Measurements from ENCODE around the gene LRIF1. TPM values are rescaled to one million over a fixed set of nuclear protein-coding genes. Genes with fewer than 3 reads are reported as not detected.
"Not testable (repeated sequence)": the region's sequence is repeated elsewhere in the genome, so short reads cannot be mapped to it uniquely, and the experiment has no call there.

Gene LRIF1, protein sequence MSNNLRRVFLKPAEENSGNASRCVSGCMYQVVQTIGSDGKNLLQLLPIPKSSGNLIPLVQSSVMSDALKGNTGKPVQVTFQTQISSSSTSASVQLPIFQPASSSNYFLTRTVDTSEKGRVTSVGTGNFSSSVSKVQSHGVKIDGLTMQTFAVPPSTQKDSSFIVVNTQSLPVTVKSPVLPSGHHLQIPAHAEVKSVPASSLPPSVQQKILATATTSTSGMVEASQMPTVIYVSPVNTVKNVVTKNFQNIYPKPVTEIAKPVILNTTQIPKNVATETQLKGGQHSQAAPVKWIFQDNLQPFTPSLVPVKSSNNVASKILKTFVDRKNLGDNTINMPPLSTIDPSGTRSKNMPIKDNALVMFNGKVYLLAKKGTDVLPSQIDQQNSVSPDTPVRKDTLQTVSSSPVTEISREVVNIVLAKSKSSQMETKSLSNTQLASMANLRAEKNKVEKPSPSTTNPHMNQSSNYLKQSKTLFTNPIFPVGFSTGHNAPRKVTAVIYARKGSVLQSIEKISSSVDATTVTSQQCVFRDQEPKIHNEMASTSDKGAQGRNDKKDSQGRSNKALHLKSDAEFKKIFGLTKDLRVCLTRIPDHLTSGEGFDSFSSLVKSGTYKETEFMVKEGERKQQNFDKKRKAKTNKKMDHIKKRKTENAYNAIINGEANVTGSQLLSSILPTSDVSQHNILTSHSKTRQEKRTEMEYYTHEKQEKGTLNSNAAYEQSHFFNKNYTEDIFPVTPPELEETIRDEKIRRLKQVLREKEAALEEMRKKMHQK
- total RNA-seq, result 20.8 TPM

DNA sequence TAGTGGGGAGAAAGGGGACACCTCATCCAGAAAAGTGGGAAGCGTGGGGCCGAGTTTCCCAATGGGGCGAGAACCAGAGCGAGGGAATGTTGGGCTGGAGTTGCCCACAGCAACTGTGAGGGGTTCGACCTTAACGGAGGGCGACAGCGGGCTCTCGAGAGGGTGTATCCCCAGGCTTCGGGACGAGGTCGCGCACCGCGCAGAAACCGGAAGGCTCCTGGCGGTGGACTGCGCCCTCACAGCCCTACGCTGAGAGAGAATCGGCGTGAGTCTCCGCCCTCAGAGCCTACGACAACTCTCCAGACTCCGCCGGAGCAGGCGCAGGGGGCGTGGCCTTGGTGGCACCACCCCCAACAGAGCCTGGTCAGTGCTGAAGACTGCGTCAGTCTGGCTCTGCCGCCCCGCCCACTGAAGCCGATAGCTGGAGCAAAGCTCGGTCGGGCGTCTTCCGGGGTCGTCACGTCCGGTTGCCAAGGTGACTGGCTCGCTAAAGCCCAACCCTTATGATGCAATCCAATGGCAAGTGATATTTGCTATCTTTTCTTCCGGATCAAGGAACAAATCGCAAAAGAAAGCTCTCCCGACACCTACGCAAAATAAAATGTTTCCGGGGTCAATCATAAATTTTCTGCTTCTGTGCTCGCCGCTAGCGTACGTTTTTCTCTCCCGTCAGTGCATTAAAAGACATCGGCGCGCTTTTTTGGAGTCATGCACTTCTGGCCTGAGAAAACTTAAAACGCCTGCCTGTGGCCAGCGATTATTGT is at the start of gene LRIF1:
Gene LRIF1, minus strand, starts transcription at position 232 of the 764 bp plus-strand sequence. CDS start 234 bp downstream, outside the sequence.
- DNase-seq (ENCODE audit: low spot score in 2 of 2) (peak; percentile 66 to 89), FAIRE-seq (peak; percentile 86)

DNA sequence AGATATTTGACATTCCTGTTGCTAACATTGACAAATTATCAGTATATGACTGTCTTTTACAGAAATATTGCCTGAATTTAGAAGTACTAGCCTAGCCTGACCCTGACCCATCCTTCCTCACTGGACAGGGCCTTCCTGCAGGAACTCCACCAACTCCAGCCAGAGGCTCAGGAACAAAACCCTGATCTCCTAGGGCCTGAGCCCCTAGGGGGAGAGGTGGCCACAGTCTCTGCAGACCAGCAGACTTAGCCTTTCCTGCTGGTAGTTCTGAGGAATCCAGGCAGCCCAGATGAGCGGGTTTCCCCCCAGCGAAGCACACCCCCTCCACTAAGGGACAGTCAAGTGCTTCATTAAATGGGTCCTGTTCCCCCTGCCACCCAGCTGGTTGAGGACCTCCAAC is 44.3 kb upstream of the LRIF1 start:
- no peak for DNase-seq (ENCODE audit: low spot score in 2 of 2)
- FAIRE-seq, result no peak

GRCh38 chr1:111006556-111006955 is 42.8 kb upstream of the LRIF1 start:
- FAIRE-seq (no peak), DNase-seq (ENCODE audit: low spot score in 2 of 2) (no peak)

DNA sequence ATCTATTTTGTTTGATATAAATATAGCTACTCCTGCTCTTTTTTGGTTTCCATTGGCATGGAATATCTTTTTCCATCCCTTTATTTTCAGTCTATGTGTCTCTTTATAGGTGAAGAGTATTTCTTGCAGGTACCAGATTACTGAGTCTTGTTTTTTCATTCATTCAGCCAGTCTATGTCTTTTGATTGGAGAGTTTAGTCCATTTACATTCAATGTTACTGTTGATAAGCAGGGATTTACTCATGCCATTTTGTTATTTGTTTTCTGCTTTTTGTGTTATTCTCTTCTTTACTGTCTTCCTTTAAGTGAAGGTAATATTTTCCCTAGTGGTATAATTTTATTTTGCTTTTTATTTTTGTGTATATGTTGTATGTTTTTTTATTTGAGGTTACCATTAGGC is 35.9 kb upstream of the LRIF1 start:
- not testable (repeated sequence) for FAIRE-seq

DNA sequence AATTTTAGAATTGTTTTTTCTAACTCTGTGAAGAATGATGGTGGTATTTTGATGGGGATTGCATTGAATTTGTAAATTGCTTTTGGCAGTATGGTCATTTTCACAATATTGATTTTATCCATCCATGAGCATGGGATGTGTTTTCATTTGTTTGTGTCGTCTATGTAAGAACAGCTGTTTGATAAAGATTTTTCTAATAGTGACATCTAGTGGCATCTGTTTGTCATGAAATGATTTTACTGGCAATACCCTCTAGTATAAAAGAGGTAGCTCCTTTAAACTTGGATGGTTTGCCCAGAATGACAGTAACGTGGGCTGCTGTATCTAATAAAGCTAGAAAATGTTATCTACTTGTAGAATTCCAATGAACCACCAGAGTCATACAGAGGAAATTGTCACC is 28.6 kb upstream of the LRIF1 start:
- not testable (repeated sequence) for DNase-seq (ENCODE audit: low spot score in 2 of 2); FAIRE-seq

More for the DNA sequence above, 35.9 kb upstream of the LRIF1 start:
- DNase-seq (ENCODE audit: low spot score in 2 of 2), result not testable (repeated sequence)

- not testable (repeated sequence) for FAIRE-seq; DNase-seq (ENCODE audit: low spot score in 2 of 2)
Measured at GRCh38 chr1:110991295-110991694, 27.6 kb upstream of the LRIF1 start.

- DNase-seq (ENCODE audit: low spot score in 2 of 2), result no peak
- FAIRE-seq, result no peak
Measured at GRCh38 chr1:110990541-110990940, 26.8 kb upstream of the LRIF1 start.

GRCh38 chr1:110986407-110986891 is 22.7 kb upstream of the LRIF1 start:
- no peak for FAIRE-seq
- no peak for DNase-seq (ENCODE audit: low spot score in 2 of 2)

GRCh38 chr1:110982320-110982719 is 18.6 kb upstream of the LRIF1 start:
- DNase-seq (ENCODE audit: low spot score in 2 of 2) (no peak), FAIRE-seq (no peak)

GRCh38 chr1:110979154-110979553 is 15.4 kb upstream of the LRIF1 start:
- DNase-seq (ENCODE audit: low spot score in 2 of 2), result no peak
- FAIRE-seq, result no peak

- FAIRE-seq, result no peak
Measured at GRCh38 chr1:110976089-110976488, 12.4 kb upstream of the LRIF1 start.

GRCh38 chr1:110975265-110975664 is 11.5 kb upstream of the LRIF1 start:
- peak; percentile 57 for FAIRE-seq
- DNase-seq (ENCODE audit: low spot score in 2 of 2), result no peak

More at GRCh38 chr1:110976089-110976488, 12.4 kb upstream of the LRIF1 start:
- no peak for DNase-seq (ENCODE audit: low spot score in 2 of 2)

GRCh38 chr1:110967256-110967655 is 3.5 kb upstream of the LRIF1 start:
- no peak for DNase-seq (ENCODE audit: low spot score in 2 of 2)
- no peak for FAIRE-seq

DNA sequence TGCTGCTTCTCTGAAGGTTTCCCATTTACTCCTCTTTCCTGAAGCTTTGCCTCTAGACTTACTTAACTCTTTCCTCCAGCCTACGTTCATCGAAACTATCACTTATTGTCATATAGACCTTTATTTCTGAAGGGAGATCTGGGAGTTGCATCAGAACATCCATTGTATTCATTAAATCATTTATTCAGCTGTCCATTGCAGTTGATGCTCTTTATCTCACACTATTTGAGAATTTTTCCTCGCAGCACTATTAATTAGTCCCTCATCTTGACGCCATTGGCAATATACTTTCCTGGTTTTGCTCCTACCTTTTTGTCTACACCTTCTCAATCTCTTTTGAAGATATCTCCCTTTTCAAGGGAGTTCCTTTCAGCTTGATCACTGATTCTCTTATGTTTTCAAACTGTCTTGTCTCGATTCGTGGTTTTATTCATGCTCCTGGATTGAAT is 757 bp upstream of the LRIF1 start:
- DNase-seq (ENCODE audit: low spot score in 2 of 2) (no peak), FAIRE-seq (no peak)

GRCh38 chr1:110962892-110963690 is 631 bp downstream of the LRIF1 start:
- FAIRE-seq (no peak), DNase-seq (ENCODE audit: low spot score in 2 of 2) (peak in 1 of 2 donors; percentile 18)

DNA sequence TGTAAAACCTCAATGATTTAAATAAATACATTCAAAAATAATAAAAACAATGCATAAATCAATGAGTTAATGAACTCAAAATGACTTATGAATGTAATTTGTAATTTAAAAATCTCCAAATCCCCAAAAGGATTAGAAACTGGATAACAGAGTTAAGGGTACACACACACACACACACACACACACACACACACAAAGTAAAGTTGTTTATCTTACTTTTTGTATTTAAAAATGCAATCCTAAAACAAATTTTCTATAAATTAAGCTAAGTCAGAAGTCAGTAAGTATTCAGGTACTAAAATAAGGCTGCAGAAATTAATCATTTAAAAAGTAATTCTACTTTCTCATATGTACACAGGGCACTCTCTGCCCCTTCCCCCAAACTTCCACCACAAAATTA is 1.8 kb downstream of the LRIF1 start:
- FAIRE-seq (no peak), DNase-seq (ENCODE audit: low spot score in 2 of 2) (no peak)

DNA sequence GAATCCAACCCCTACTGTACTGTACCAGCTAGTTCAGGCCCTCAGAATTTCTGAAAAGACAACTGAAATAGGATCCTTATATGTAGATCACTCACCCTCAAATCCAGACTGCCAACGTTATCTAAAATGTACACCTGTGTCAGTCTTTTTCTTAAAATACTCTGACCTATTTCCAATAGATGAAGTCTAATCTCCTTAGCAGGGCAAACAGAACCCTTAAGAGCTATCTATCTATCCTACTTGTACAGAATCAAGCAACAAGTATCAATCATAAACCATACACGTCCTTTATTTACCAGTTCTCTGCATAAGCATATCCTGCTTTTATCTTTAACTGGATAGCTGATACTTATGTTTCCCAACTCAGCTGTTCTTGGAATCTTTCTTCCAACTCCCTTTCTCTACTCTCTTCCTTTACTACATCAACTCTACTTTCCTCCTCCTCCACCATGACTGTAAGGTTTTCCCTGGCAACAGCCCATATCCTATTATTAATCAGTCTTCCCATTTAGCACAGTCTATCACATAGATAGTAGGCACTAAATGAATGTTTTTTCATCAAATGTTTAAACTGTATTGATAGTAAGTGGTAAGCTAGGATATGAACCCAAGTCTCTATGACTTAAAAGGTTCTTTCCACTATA is 2.8 kb downstream of the LRIF1 start:
- DNase-seq (ENCODE audit: low spot score in 2 of 2) (no peak), FAIRE-seq (no peak)

- FAIRE-seq, result no peak
- DNase-seq (ENCODE audit: low spot score in 2 of 2), result no peak
Measured at GRCh38 chr1:110957798-110958197, 5.9 kb downstream of the LRIF1 start.

DNA sequence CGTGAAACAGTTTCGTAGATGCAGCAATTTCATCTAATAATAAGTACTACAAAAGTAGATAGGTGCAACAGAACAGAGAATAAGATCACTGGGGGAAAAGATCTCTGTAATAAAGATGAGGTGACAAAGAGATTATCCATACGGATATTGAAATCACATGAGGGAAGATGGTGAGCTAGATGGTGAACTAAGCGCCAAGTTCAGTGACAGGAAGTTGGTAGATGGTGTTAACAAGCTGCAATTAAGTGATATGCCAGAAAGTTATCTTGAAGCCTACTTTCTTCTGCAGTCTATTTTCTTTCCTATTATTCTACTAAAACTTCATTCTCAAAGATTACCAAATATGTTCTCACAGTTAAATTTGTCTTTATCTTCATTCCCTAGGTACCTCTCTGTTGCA is 7.1 kb downstream of the LRIF1 start:
- FAIRE-seq (no peak), DNase-seq (ENCODE audit: low spot score in 2 of 2) (no peak)

Measured in frontal cortex (tissue), 4 donors.